ENCODE results near the gene SCN1A. TPM values are rescaled to one million over a fixed set of nuclear protein-coding genes. Genes with fewer than 3 reads are reported as not detected.

The SCN1A gene
- total RNA-seq, 2 experiments from 2014 or later = not detected

DNA sequence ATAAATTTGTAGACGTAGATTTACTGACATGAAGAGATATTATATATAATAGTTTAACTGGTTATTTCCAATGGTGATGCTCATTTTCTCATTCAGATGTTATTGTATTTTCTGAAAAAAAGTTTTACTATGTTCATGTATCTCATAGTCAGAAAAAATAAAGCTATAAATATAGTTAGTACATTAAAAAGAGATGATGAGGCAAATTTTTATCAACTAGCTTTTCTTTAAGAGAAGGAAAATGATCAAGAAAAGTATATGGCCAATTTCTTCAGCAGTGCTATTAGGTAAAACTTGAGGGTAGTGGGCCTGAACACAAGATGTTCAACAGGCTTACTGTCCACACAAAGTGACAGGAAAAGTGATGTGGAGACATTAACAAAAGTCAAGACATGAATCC lies 186.0 kb downstream of the SCN1A start:
- no peak overlapping the region for H3K27ac Mint-ChIP-seq
- H3K36me3 Mint-ChIP-seq (ENCODE audit: low read depth) = peaks cover 41% of the 10 kb centered on the region
- H3K27me3 Mint-ChIP-seq = no peaks in the 10 kb centered on the region
- H3K4me1 Mint-ChIP-seq = no peaks in the 10 kb centered on the region
- ChIA-PET POLR2A (no interaction called here), CTCF (interaction anchor here (1.1 kb wide), 1 partner anchor 14 kb away, joined by 3 read pairs; no protein-coding TSS in a partner anchor)
- no peak overlapping the region for H3K4me3 Mint-ChIP-seq
- no peaks in the 10 kb centered on the region for H3K9me3 Mint-ChIP-seq
- DNase-seq = no peak

DNA sequence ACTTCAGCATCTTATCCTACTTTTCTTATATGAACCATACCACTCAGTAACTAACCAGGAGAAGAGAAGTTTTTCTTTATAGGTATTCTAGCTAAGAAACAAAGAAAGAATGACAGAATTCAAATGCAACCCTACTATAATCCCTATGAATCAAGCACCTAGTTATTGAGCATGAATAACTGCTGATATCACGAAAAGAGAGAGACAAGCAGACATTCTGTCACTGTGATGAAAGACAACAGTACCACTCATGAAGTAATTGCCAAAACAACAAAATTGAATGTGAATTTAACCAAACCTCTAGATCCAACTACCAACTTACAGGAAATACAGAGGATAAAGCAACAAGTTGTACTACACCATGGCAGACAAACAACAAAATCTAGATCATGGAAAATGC lies 189.6 kb downstream of the SCN1A start:
- no peaks in the 10 kb centered on the region for H3K4me1 Mint-ChIP-seq
- CTCF ChIA-PET = no interaction called here
- H3K27me3 Mint-ChIP-seq = no peaks in the 10 kb centered on the region
- H3K4me3 Mint-ChIP-seq = no peak overlapping the region
- H3K9me3 Mint-ChIP-seq = no peaks in the 10 kb centered on the region
- DNase-seq = no peak
- H3K36me3 Mint-ChIP-seq (ENCODE audit: low read depth) = peaks cover 45% of the 10 kb centered on the region
- no peak overlapping the region for H3K27ac Mint-ChIP-seq
- POLR2A ChIA-PET = no interaction called here

Other genes with a start within 250 kb of the SCN1A start
- 10 to 100 TPM; 14.0 to 22.1 TPM for gene TTC21B, start 174.2 kb downstream of the SCN1A start, total RNA-seq
- gene SCN9A, start 247.9 kb upstream of the SCN1A start, total RNA-seq = under 1 TPM; 0.48 to 0.52 TPM

Measured in activated CD4-positive, alpha-beta T cell treated with anti-CD3 and anti-CD28 coated beads, Interleukin-2, amount 10 ng/mL, durations not matched to agents 7 days and 5 days (primary cell).